Endothelial cell of umbilical vein (primary cell): ENCODE results near the gene HDAC9.

ENCODE experiments used
- EZH2 ChIP-seq: IDR thresholded peaks from 2 replicates; pipeline ENCODE4 v1.6.1; 2012; ENCODE audit warnings: borderline replicate concordance, low read depth, mild to moderate bottlenecking, moderate library complexity, low read length, inconsistent platforms; ENCODE audit not compliant: severe bottlenecking
- JUN ChIP-seq: IDR thresholded peaks from 2 replicates; pipeline ENCODE4 v1.6.1; 2011; ENCODE audit warnings: borderline replicate concordance, low read depth; ENCODE audit not compliant: insufficient read length, insufficient read depth
- MAX ChIP-seq: IDR thresholded peaks from 2 replicates; pipeline ENCODE4 v1.6.1; 2011; ENCODE audit not compliant: insufficient read depth, insufficient read length
- MYC ChIP-seq: IDR thresholded peaks from one replicate; pipeline ENCODE4 v1.6.1; 2011; ENCODE audit warnings: mild to moderate bottlenecking, low read depth, low read length
- POLR2A ChIP-seq: IDR thresholded peaks from 2 replicates; pipeline ENCODE4 v1.6.1; 2012; ENCODE audit warnings: low read depth, mild to moderate bottlenecking, control low read depth, low read length
- POLR2AphosphoS5 ChIP-seq: IDR thresholded peaks from 2 replicates; pipeline ENCODE4 v1.6.1; 2012; ENCODE audit warnings: low read depth, mild to moderate bottlenecking, control low read depth, low read length, moderate library complexity; ENCODE audit not compliant: insufficient read depth
- TF ChIP-seq, protein P1 (sequence below), 2 donors: IDR thresholded peaks; 1 replicate in 1 of 2; 2 replicates in 1 of 2; pipeline ENCODE4 v1.5.1; 2011; ENCODE audit warnings: low read length in 2 of 2, mild to moderate bottlenecking in 2 of 2, moderate library complexity in 2 of 2, control low read depth in 1 of 2, inconsistent platforms in 1 of 2, low read depth in 1 of 2; ENCODE audit not compliant: insufficient read depth in 1 of 2; ENCODE audit errors: extremely low read depth in 1 of 2

DNA sequence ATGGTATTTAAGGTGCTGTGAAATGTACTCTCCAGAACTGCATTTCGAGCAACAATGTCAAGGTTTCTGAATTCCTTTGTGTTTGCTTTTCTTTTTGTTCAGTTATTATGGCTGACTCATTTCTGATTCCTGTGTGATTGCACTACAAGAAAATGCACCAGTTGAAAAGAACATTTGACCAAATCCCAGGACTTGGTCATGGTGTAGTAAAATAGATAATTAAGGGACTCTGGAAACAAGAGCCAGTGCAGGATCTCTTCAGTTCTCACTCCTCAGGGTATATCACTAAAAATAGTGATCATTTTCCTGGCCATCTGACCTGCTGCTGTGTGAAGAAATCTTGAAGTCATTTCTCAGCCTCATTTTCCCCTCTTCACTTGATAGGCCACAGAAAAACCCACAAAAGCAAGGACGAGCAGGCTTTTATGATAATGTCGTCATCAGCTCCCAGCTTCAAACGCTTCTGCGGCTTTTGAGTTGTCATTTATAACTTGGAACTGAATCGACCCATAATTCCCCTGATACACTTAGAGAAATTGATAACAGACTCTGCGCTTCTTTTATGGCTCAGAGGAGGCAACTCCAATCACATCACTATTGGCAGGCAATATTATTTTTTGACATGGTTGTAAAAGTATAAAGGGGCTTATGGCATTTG is 274.7 kb downstream of the HDAC9 start:
- TF ChIP-seq MAX (no peak), POLR2A (no peak), POLR2AphosphoS5 (no peak), EZH2 (no peak), MYC (no peak), JUN (peak; percentile 11)
- TF ChIP-seq, protein P1, sequence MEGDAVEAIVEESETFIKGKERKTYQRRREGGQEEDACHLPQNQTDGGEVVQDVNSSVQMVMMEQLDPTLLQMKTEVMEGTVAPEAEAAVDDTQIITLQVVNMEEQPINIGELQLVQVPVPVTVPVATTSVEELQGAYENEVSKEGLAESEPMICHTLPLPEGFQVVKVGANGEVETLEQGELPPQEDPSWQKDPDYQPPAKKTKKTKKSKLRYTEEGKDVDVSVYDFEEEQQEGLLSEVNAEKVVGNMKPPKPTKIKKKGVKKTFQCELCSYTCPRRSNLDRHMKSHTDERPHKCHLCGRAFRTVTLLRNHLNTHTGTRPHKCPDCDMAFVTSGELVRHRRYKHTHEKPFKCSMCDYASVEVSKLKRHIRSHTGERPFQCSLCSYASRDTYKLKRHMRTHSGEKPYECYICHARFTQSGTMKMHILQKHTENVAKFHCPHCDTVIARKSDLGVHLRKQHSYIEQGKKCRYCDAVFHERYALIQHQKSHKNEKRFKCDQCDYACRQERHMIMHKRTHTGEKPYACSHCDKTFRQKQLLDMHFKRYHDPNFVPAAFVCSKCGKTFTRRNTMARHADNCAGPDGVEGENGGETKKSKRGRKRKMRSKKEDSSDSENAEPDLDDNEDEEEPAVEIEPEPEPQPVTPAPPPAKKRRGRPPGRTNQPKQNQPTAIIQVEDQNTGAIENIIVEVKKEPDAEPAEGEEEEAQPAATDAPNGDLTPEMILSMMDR (IDR thresholded peaks at IDR 0.05; ENCODE audit: extremely low read depth in 1 of 2, insufficient read depth in 1 of 2, low read depth in 1 of 2, low read length in 2 of 2): no peak
